T-helper 2 cell treated with Interferon-gamma antibody and Interleukin-4, amounts not matched to agents 5 μg/mL and 100 μg/mL, for 36 hours (primary cell): ENCODE results near the gene ORMDL3.

Experiments used
- DNase-seq: peaks from one replicate; pipeline ENCODE4 v3.0.0; 2021; ENCODE audit warnings: low spot score
- H3K27ac Mint-ChIP-seq: one replicate; pipeline ENCODE4 v1.8.0; 2021; ENCODE audit warnings: mild to moderate bottlenecking, mixed read lengths
- H3K27me3 Mint-ChIP-seq: one replicate; pipeline ENCODE4 v1.8.0; 2021; ENCODE audit warnings: low read depth, mixed read lengths
- H3K36me3 Mint-ChIP-seq: one replicate; pipeline ENCODE4 v1.8.0; 2021; ENCODE audit warnings: low read depth, mixed read lengths
- H3K4me1 Mint-ChIP-seq: one replicate; pipeline ENCODE4 v1.8.0; 2021; ENCODE audit warnings: low read depth, mixed read lengths
- H3K4me3 Mint-ChIP-seq: one replicate; pipeline ENCODE4 v1.8.0; 2022; ENCODE audit warnings: mild to moderate bottlenecking, moderate library complexity, mixed read lengths
- H3K9me3 Mint-ChIP-seq: one replicate; pipeline ENCODE4 v1.8.0; 2021; ENCODE audit warnings: mixed read lengths

The ORMDL3 gene

GRCh38 chr17:39925282-39926134, 1.9 kb downstream of the ORMDL3 start:
- Mint-ChIP-seq H3K9me3 (no peaks in the 10 kb centered on the region), H3K36me3 (peaks cover 45% of the 10 kb centered on the region), H3K4me1 (peaks cover 58% of the 10 kb centered on the region), H3K27ac (peak overlapping the region; percentile 89), H3K27me3 (no peaks in the 10 kb centered on the region), H3K4me3 (peak overlapping the region; percentile 92)
- DNase-seq, result no peak

DNA sequence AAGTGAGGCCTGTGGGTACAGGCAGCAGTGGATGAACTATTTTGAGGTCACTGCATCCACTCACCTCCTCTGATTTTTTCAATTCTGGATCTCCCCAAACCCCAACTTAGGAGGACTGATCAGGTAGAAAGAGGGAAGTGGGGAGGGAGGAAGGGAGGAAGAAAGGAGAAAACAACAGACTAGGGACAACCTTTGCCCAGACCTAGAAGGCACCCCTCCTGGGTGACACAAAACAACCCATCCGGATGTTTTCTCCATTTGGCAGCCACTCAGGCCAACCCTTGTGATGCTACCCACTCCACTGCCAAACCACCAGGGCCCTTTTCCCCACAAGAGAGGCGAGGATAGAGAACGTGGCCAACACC, 2.7 kb downstream of the ORMDL3 start:
- H3K27me3 Mint-ChIP-seq, result no peaks in the 10 kb centered on the region
- DNase-seq, result no peak

GRCh38 chr17:39923836-39924690, 3.3 kb downstream of the ORMDL3 start:
- Mint-ChIP-seq H3K27me3 (no peaks in the 10 kb centered on the region), H3K36me3 (peaks cover 56% of the 10 kb centered on the region), H3K9me3 (no peaks in the 10 kb centered on the region), H3K27ac (peak overlapping the region; percentile 67), H3K4me1 (peaks cover 69% of the 10 kb centered on the region), H3K4me3 (peak overlapping the region; percentile 92)
- no peak for DNase-seq

More for the DNA sequence above, 2.7 kb downstream of the ORMDL3 start:
- Mint-ChIP-seq H3K27ac (peak overlapping the region; percentile 67), H3K9me3 (no peaks in the 10 kb centered on the region), H3K4me1 (peaks cover 65% of the 10 kb centered on the region), H3K4me3 (peak overlapping the region; percentile 92), H3K36me3 (peaks cover 51% of the 10 kb centered on the region)

- no peak for DNase-seq
- peaks cover 73% of the 10 kb centered on the region for H3K4me1 Mint-ChIP-seq
- no peaks in the 10 kb centered on the region for H3K27me3 Mint-ChIP-seq
- peak overlapping the region; percentile 65 for H3K27ac Mint-ChIP-seq
- peaks cover 62% of the 10 kb centered on the region for H3K36me3 Mint-ChIP-seq
- H3K4me3 Mint-ChIP-seq, result peak overlapping the region; percentile 64
- H3K9me3 Mint-ChIP-seq, result no peaks in the 10 kb centered on the region
Observed at GRCh38 chr17:39923230-39923629, 4.2 kb downstream of the ORMDL3 start.

- peak overlapping the region; percentile 64 for H3K4me3 Mint-ChIP-seq
- H3K9me3 Mint-ChIP-seq, result no peaks in the 10 kb centered on the region
- H3K36me3 Mint-ChIP-seq, result peaks cover 69% of the 10 kb centered on the region
- H3K27ac Mint-ChIP-seq, result peak overlapping the region; percentile 86
- no peaks in the 10 kb centered on the region for H3K27me3 Mint-ChIP-seq
- H3K4me1 Mint-ChIP-seq, result peaks cover 77% of the 10 kb centered on the region
- DNase-seq, result no peak
Observed at GRCh38 chr17:39922006-39922405, 5.4 kb downstream of the ORMDL3 start.

DNA sequence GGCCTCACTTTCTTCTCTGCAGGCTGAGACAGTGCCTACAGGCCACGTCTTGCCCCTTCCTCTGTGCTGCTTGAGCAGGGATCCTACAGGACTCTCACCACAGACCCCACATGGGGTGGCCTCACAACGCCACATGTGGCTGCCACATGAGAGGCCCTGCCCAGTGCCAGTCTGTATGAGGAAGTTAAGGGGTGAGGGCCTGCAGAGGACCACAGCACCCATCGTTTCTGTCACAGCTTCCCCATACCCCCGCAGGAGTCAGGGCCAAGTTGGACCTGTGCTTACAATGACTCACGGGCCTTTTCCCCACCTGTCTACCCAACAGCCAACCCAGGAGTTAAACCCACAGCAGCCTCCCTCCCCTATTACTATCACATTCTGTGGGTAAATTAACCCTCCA, 6.1 kb downstream of the ORMDL3 start:
- Mint-ChIP-seq H3K4me1 (peaks cover 79% of the 10 kb centered on the region), H3K36me3 (peaks cover 75% of the 10 kb centered on the region), H3K4me3 (peak overlapping the region; percentile 64), H3K27ac (peak overlapping the region; percentile 86), H3K27me3 (no peaks in the 10 kb centered on the region), H3K9me3 (no peaks in the 10 kb centered on the region)
- DNase-seq, result no peak

GRCh38 chr17:39920218-39921210, 6.9 kb downstream of the ORMDL3 start:
- Mint-ChIP-seq H3K36me3 (peaks cover 79% of the 10 kb centered on the region), H3K4me3 (peak overlapping the region; percentile 64)
- DNase-seq, result peak; percentile 42

GRCh38 chr17:39919087-39919683, 8.2 kb downstream of the ORMDL3 start:
- Mint-ChIP-seq H3K4me3 (no peak overlapping the region), H3K27ac (peak overlapping the region; percentile 50), H3K36me3 (peaks cover 73% of the 10 kb centered on the region), H3K4me1 (peaks cover 60% of the 10 kb centered on the region), H3K9me3 (no peaks in the 10 kb centered on the region), H3K27me3 (no peaks in the 10 kb centered on the region)
- DNase-seq, result no peak

More at GRCh38 chr17:39920218-39921210, 6.9 kb downstream of the ORMDL3 start:
- Mint-ChIP-seq H3K9me3 (no peaks in the 10 kb centered on the region), H3K27ac (peak overlapping the region; percentile 86), H3K4me1 (peaks cover 74% of the 10 kb centered on the region), H3K27me3 (no peaks in the 10 kb centered on the region)

DNA sequence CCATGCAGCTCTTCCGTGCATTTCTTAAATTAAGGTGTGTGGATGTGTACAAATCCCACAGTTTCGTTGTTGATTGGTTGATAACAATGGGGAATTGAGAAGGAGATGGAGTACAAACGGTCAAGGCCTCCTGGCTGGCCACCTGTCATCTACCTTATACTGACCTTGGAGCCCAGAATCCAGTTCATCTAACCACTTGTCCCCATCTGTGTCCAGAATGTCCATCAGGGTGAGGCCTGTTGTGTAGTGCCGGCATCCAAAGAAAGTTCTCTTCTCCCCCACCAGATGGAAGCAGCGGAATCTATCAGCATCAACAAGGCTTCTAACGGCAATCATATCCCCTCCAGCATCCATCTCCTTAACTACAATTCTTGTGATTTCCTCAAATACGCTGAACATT, 10.5 kb downstream of the ORMDL3 start:
- Mint-ChIP-seq H3K9me3 (no peaks in the 10 kb centered on the region), H3K36me3 (peaks cover 70% of the 10 kb centered on the region), H3K27me3 (no peaks in the 10 kb centered on the region), H3K4me1 (peaks cover 43% of the 10 kb centered on the region), H3K4me3 (no peak overlapping the region), H3K27ac (no peak overlapping the region)
- DNase-seq, result no peak

DNA sequence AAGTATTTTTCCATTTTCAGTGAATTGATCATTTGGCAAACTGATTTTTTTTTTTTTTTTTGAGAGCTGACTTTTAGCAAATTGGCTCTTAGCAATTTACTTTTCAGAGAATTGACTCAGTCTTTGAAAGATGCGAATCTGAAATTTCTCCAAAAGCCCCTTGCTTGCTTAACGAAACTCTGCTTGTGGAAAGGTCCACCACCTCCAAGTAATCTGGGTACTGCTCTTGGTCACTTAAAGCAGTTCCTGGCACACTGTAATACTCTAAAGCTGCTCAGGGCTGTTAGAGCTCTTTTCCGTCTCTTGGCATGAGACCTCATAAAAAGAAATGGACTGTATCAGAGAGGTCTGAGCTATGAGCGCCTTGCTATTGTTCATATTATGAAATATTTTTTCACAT, 11.8 kb downstream of the ORMDL3 start:
- DNase-seq, result no peak
- peaks cover 66% of the 10 kb centered on the region for H3K36me3 Mint-ChIP-seq
- no peaks in the 10 kb centered on the region for H3K9me3 Mint-ChIP-seq
- no peaks in the 10 kb centered on the region for H3K27me3 Mint-ChIP-seq
- peaks cover 31% of the 10 kb centered on the region for H3K4me1 Mint-ChIP-seq
- H3K27ac Mint-ChIP-seq, result no peak overlapping the region
- H3K4me3 Mint-ChIP-seq, result no peak overlapping the region

GRCh38 chr17:39913989-39914388, 13.4 kb downstream of the ORMDL3 start:
- H3K4me3 Mint-ChIP-seq, result no peak overlapping the region
- H3K9me3 Mint-ChIP-seq, result no peaks in the 10 kb centered on the region
- peak overlapping the region; percentile 46 for H3K27ac Mint-ChIP-seq
- no peaks in the 10 kb centered on the region for H3K27me3 Mint-ChIP-seq
- DNase-seq, result no peak
- peaks cover 20% of the 10 kb centered on the region for H3K4me1 Mint-ChIP-seq
- H3K36me3 Mint-ChIP-seq, result peaks cover 68% of the 10 kb centered on the region

GRCh38 chr17:39908789-39909352, 18.5 kb downstream of the ORMDL3 start:
- Mint-ChIP-seq H3K27ac (no peak overlapping the region), H3K9me3 (no peaks in the 10 kb centered on the region), H3K27me3 (no peaks in the 10 kb centered on the region), H3K36me3 (peaks cover 67% of the 10 kb centered on the region), H3K4me1 (peaks cover 13% of the 10 kb centered on the region), H3K4me3 (no peak overlapping the region)
- no peak for DNase-seq

DNA sequence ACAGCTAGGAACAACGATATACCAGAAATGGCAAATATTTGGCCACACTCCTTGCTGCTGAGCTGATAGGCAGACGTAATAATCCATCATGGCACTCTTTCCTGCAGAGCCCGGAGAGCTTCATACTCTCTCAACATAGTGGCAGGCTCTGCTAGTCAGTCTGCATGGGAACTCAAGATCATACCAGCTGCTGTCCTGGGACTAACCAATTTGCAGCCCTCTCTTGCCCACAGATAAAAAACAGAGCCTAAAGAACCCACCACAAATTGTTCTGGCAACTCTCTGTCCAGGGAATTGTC, 22.5 kb downstream of the ORMDL3 start:
- no peak overlapping the region for H3K4me3 Mint-ChIP-seq
- no peaks in the 10 kb centered on the region for H3K27me3 Mint-ChIP-seq
- peaks cover 59% of the 10 kb centered on the region for H3K36me3 Mint-ChIP-seq
- peaks cover 26% of the 10 kb centered on the region for H3K4me1 Mint-ChIP-seq
- H3K27ac Mint-ChIP-seq, result peak overlapping the region; percentile 81
- H3K9me3 Mint-ChIP-seq, result no peaks in the 10 kb centered on the region
- no peak for DNase-seq
